Measurements from ENCODE around the gene PRELP.
A peak's percentile ranks its signal among the peaks of the same experiment; 100 is the strongest.
"Not testable (repeated sequence)": the region's sequence is repeated elsewhere in the genome, so short reads cannot be mapped to it uniquely, and the experiment has no call there.

Gene PRELP

DNA sequence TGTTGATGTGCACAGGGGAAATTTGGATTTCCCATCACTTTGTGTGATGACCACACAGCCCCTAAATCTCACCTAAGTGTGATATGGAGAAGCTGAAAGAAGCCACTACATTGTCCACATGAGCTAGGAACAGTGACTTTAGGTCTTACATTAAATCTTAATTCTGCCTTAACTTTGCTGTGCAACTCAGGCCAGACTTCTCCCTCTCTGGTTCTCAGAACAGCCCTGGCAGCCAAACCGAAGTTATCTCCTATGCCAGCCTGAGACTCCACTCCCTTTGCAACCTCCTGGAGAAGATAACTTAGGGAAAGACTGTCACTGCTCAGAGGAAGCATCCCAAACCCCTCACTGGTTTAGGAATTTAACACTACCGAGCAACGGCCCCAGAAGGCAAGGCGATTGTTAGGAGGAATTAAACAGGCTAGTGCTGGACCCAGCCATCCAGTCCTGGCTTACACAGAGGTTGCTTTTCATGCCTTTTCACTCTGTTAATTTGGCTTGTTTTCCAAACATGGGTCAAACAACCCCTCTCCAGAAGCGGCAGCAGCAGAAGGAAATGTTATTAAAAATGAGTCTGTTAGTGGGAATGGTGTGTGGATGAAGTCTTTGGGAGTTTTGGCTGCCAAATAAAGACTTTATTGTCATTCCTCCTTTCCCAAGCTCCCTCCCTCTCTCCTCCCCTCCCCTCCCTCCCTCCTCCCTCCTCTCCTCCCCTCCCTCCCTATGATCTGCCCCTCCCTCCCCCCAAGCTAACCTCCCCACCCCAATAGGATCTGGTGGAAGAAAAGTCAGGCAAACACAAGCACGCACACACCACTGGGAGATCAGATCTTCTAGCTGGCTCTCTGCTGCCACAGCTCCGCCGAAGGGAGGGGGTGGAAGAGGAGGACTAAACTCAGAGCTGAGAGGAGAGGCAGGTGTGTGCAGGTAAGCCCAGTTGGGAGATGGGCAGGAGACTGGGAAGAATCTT, at the start of gene PRELP:
TSS of gene PRELP (plus strand) at position 795 of the 970 bp plus-strand sequence. CDS start 7,379 bp downstream, outside the sequence.
- DNase-seq (ENCODE audit: low read depth, low spot score), result no peak

DNA sequence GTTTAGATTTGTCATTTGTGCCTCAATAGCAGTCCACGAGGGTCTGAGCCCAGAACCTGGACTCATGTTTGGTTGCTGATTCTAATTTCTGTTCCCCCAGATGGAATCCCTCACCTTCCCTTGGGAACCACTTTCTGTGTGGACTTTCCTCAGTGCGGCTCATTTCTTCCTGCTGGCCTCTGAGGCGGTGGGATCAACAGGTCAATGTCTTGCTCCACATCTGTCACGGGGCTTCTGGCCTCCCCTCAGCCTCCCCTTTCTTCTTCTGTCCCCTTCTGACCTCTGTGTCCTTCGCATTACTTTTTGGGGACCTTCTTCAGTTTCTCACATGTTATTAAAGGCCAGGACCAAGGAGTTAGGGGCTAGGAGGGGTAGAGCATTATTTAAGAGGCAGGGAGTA, 49.2 kb upstream of the PRELP start:
- no peak for DNase-seq (ENCODE audit: low read depth, low spot score)

DNA sequence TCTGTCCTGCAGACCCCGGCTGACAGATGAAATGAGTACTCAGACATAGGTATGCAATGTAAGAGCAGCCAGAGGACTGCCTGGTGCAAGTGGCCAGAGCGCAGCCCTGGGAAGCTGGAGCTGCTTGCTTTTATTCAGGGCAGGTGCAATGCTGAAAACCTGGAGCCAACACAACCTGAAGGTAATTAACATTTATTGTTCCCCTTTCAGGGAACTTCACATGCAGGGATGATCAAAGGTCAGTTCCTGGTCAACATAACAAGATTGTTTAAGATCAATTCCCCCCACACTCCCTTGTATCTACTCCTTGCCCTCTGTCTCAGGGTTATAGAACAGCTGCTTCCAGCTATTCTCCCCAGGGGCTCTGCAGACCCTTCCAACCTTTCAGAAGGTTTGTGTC, 48.7 kb upstream of the PRELP start:
- DNase-seq (ENCODE audit: low read depth, low spot score), result no peak

DNA sequence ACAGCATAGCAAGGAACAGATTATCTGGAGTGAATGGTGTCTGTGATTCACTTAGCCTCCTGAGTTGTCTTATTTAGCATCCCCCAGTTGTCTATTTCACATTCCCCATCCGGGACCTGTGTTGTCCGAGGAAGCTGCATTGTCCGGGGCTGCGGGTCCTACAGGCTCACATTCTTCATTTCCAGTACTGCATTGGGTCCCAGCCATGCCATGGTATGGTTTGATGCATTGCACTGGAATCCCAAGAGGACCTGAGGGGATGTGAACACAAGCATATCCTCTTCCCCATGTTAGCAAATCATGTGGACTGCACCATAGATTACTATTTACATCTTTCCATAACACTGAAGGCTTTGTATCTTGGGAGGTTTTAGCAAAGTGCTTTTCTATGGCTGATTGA, 48.2 kb upstream of the PRELP start:
- no peak for DNase-seq (ENCODE audit: low read depth, low spot score)

DNA sequence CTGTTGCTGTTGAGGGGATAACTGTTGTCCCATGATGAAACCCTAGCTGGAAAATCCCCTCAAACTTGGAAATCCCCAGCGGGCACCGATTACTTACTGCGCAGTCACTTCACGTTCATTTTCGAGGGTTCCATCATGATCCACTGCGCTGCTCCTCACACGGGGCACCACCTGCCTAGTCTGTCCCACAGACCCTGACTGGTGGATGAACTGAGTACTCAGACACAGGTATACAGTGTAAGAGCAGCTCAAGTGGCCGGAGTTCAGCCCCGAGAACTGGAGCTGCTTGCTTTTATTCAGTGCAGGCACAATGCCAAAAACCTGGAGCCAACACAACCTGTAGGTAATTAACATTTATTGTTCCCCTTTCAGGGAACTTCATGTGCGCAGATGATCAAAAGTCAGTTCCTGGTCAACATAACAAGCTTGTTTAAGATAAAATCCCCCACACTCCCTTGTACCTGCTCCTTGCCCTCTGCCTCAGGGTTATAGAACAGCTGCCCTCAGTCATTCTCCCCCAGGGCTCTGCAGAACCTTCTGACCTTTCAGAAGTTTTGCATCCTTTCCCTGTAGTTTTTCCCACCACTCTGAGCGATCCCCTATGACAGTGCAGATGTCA, 46.5 kb upstream of the PRELP start:
- DNase-seq (ENCODE audit: low read depth, low spot score), result no peak

DNA sequence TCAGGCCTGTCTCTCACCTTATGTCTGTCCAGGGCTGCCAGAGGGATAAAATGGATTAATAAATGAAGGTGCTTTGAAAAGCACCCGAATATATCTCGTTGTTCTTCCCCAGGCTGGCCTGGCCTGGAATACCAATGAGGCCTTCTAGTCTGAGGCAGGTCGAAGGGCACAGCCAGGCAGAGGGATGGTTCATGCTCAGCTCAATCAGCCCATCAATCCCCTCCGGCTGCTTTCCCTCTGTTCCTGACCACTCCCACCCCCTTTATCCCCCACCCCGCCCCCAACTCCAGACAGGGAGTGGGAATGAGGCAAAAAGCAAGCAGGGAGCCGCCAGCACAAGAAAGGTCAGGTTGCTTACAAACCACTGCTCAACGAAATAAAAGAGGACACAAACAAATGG, 40.0 kb upstream of the PRELP start:
- no peak for DNase-seq (ENCODE audit: low read depth, low spot score)

DNA sequence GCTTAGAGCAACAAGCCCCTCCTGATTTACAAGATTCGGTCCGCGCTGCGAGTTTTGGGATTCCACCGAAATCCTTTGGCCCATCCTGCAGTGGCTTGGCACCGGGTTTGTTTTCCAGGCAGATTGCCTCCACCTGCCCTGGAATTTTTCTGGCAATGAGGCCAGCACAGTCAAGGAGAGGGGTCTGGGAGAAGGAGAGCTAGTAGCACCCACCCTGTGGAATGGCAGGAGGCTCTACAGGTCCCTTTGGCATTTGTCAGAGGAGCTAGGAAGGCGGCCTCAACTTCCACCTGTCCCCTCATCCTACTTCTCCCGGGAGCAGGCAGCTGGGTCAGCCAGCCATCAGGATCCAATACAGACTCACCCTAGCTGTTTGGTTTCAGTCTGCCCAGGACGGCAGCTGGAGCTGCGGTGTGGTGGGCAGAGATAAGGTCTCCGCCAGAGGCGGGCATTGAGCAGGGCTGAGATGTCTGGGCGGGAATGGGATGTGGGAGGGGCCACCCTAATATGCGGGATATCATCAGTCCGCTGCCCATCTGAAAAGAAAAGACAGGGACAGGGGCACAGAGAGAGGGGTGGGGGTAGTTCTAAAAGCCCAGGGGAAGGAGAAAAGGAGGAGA, 37.8 kb upstream of the PRELP start:
- DNase-seq (ENCODE audit: low read depth, low spot score), result no peak

DNA sequence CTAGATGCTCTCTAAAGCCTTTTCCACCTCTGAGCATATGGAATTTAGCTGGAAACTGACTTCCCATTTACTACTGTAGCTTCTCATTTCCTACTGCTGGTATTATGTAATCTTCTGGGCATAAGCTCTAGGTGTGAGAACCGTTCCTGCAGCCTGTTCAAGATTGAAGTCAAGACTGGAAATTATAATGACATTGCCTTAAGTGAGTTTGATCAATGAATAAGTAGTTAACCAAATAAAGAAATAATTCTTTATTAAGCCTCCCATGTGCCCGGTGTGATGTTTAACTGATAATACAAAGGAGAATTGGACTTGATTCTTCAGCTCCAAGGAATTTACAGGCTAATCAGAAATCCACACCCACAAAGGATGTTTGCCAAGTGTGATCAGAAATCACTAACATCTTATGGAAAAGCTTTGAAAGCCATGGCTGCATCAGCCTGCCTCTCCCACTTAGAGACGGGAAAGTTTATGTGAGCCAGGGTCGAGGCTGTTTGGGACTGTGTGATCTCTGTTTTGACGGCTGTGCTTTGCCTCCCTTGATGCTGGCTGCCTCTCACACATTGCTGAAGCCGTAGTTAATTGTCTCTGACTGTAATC, 36.4 kb upstream of the PRELP start:
- no peak for DNase-seq (ENCODE audit: low read depth, low spot score)

DNA sequence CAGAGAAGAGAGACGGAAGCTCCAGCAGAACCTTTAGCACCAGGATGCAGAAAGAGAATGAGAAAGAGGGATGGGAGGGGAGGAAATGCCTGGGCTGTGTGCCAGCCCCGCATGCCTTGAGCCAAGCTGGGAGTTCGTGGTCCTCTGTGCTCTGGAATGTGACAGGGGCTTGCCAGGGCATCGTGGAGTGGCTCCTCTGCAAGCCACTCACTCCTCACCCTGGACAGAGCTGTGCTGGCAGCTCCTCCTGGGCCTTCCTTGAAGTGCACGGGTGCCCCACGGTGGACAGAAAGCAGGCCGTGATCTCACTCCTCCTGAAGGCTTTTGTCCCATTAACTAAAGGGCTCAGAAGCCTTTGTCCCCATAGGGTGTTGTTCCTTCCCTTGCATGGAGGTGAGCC, 34.8 kb upstream of the PRELP start:
- DNase-seq (ENCODE audit: low read depth, low spot score), result peak; percentile 41

DNA sequence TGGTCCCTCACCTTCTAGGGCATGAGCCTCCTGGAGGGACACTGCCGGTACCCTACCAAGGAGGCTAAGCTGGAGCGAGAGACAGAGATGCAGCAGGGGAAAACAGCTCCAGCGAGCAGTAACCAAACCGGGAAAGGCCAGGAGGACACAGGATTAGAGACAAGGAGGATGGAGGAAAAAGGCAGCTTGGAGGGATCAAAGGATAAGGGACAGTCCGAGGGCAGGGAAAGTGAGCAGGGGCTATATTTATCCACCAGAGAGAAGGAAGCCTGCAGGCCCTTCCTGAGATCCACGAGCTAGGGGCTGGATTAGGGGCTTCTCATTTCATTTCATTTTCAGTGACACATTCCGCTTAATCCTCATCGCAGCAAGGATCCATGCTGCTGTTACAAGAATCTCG, 33.8 kb upstream of the PRELP start:
- no peak for DNase-seq (ENCODE audit: low read depth, low spot score)

DNA sequence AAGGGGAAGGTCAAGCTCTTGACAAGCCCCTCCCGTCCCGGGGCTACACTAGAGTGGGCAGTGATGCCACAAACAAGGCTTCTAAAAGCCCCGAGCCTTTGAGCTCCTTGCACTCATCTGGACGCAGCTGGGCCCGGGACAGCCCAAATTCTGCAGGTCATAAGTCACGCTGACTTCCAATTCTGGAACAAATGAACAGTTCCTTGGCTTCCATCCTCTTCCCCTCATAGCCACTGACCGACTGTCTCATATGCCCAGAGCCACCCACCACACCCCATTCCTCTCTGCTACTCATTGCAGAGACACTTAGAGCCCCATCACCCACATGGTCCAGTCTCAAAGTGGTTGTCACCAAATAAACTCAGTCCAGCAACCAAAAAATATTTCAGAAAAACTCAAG, 32.8 kb upstream of the PRELP start:
- DNase-seq (ENCODE audit: low read depth, low spot score), result no peak

DNA sequence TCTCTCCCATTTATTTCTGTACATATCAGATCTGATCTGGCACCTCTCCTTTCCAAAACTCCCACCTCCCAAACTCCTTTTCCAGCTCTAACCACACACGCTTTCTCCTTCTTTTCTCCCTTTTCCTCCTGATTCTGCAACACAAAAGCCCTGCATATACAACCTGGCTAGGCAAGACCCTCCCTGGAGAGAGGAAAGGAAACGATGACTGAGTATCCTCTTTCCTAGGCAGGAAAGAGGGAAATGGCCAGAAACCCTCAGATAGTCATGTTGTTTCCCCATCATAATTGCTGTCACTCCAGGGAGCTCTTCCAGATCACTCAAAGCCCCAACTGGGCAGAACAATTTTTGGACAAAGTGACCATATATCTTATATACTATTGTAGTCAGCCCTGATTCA, 32.3 kb upstream of the PRELP start:
- no peak for DNase-seq (ENCODE audit: low read depth, low spot score)

DNA sequence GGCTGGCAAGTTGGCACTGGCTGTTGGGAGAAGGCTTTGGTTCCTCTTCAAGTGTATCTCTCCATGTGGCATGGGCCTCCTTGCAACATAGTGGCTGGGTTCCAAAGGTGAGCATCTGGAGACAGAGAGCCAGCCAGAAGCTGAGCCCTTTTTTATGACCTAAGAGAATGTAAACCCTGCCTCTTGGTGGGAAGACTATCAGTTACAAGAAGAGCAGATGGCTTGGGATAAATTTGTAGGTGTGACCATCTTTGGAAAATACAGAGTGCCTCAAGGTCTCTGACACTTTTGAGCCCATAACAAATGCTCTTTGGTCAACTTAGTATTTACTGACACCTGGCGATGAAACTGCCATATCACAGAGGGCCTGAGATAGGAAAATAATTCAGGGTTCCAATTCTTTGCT, 31.4 kb upstream of the PRELP start:
- DNase-seq (ENCODE audit: low read depth, low spot score), result no peak

DNA sequence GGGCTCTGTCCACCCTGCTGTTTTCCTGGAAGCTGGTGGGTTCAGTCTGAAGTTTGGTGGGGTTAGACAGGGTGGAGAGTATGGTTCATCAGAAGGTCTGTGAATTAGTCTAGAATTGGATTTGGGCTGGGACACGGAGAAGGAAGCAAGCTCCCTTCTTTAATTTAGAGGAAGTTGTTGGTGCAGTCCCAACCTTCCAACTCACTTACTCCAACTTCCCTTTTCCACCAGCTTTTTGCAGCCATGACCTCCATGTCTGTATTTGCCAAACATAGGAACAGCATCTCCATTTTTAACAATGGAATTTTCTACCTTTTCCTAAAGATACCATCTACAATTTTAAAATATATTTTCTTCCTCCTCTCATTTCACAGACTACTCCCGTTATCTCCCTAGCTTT, 28.5 kb upstream of the PRELP start:
- no peak for DNase-seq (ENCODE audit: low read depth, low spot score)

DNA sequence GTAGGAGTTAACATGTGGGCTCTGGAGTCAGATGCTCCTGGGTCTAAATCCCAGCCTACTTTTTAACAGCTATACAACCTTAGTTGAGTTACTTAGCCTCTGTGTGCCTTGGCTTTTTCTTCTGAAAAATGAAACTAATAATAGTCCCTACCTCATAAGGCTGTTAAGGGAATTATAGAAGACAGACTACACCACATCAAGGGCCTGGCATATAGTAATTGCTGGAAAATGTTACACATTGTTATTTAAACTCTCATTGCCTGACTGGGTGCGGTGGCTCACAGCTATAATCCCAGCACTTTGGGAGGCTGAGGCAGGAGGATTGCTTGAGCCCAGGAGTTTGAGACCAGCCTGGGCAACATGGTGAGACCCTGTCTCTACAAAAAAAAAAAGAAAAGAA, 28.0 kb upstream of the PRELP start:
- not testable (repeated sequence) for DNase-seq (ENCODE audit: low read depth, low spot score)

DNA sequence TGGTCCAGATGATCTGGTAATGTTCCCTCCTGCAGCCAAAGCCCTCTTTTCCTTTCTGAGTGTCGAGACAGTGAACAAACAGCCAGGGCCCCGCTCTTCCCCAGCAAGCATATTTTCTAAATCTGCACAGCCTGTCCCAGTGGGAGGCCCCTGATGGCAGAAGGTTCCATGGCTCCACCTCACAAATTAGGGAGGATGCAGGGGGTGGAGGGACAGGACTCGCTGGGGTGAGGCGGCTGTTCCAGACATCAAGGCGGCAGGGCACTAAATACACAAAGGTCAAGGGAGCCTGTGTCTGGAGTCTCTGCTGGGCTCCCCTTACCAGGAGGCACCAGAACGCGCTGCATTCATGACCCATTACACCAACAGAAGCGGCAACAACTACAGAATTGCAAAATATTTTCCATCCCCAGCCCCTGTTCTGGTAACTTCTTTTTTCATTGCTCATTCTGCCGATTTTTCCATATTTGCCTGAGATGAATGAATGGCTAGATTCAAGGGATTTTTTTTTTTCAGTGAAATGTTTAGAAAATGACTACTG, 27.0 kb upstream of the PRELP start:
- no peak for DNase-seq (ENCODE audit: low read depth, low spot score)

DNA sequence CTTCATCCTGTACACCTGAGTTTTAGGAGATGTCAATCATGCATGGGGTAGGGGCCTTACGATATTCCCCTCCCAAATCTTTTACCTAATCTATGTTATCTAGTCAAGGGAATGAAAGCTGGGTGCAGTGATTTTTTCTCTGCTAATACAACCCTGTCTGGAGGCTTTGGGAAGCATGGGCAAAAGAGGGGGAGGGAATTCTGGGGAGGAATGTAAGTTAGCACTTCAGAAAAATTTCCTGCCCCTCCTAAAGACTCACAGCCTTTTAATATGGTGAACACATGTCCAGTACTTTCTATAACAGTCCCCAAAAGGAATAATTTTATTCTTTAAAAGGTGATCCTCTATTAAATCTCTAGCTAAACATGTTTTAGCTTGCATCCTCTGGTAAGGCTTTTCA, 25.6 kb upstream of the PRELP start:
- DNase-seq (ENCODE audit: low read depth, low spot score), result no peak

DNA sequence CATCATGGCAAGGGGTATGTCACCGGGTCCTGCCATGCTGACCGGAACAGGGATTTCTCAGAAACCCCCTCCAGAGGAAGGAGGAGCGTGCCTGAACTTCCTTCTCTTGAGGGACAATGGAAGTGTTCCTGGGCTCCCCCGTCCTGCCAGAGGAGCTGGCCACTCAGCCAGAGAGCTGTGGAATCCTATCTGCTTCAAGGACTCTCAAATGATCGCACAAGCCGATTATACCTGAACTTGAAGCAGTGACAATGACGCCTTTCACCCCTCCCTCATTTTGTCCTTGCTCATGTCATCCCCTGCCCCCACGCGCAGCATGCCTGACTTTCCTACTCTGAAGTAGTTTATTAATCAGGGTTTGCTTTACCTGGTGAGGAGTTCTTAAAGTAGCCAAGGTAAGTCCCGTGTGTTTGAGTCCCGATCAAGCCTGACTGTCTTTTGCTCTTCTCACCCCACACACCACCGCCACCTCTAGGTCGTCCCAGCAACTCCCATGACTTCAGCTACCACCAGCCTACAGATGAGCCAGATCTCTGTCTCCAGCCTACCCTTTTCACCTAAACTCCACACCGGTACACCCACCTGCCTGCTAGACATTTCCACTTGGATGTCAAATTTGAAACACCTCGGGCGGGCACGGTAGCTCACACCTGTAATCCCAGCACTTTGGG, 25.0 kb upstream of the PRELP start:
- DNase-seq (ENCODE audit: low read depth, low spot score), result no peak

DNA sequence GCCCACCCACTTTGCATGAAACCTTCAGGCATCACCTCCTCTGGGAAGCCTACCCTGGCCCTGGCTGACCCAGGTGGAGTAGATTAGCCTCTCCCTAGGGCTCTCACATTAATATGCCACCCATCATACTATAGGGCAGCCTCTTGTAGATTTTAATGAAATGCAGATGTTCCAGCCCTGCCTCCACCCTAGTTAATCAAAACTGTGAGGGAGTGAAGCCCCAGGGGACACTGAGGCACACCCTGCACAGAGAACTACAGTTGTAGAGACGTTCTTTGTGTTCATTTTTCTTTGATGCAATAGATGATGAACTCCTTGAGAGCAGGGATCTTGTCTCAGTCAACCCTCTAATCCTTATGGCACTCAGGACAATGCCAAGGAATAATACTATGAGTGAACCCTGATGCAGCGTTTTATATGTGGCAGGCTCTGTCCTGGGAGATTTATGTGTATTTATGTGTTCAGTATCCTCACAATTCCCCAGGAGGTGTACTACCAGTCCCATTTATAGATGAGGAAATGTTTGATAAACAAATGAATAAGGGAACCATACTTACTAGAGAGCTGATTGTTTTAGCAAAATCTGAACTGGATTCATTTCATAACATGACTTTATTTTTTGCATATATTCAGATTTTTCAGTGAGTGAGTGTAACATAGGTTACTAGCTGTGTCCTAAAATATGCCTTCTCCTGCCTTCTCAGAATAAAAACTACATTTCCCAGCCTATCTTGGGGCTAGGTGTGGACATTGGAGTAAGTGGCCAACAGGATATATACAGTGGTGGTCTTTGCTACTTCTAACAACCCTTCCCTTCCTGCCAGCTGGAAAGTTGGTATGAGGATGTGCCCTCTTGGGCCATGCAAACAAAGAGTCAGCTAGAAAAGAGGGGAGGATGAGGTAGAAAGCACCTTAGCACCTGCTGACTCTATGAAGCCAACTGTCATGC, 23.5 kb upstream of the PRELP start:
- DNase-seq (ENCODE audit: low read depth, low spot score), result no peak

DNA sequence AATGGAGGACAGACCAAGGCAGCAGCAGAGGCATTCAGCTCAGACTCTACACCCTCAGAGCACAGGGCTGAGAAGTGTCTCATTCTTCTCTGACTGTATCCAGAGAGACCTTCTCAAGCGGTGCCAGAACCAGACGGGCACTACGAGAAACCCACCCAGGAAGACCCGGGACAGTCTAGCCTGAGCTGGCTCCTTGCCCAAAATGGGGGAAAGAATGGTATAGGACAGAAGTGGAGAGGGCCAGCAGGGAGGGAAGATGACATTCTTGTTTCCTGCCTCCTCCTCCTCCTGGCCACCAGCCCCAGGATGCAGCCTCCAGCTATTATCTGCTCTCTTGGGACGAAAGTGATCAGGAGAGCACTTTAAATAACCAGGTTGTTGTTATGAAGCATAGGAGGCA, 22.6 kb upstream of the PRELP start:
- no peak for DNase-seq (ENCODE audit: low read depth, low spot score)

Data from smooth muscle cell of the brain vasculature (primary cell).